ENCODE measurements around the gene PSMD13. TPM values are rescaled to one million over a fixed set of nuclear protein-coding genes. Genes with fewer than 3 reads are reported as not detected.

The PSMD13 gene
- total and polyA plus RNA-seq, 2 of the 13 experiments (the other 11 are each of a cell fraction or from before 2014, with no cell fraction given) = 83.0 to 117 TPM

DNA sequence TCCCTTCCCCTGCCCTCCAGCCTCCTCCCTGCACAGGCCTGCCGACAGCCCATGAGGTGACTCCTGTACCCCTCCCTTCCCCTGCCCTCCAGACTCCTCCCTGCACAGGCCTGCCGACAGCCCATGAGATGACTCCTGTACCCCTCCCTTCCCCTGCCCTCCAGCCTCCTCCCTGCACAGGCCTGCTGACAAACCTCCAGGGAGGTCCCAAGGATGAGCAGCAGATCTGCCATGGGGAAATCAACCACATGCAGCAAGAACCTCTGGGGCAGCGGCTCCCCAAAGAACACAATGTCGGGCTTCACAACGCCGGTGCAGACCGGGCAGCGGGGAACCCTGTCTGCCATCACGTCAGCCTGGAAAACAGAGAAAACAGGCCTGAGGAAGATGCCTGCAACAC lies 12.9 kb upstream of the PSMD13 start:
- BruUV-seq (replicated peaks) = no TSS peak
- ATAC-seq (no peak), FAIRE-seq (no peak), DNase-seq (ENCODE audit: low spot score) (no peak)
- Histone ChIP-seq H3K36me3 (replicated peaks in 1 of 2; ENCODE audit: control insufficient read depth in 1 of 2, insufficient read depth in 2 of 2, low read length in 2 of 2) (peaks cover 3 to 8% of the 10 kb centered on the region in 2 experiments; a peak in 3 of 5 replicates), H3K4me3 (replicated peaks in 1 of 3; ENCODE audit: insufficient read depth in 1 of 3, low read depth in 2 of 3, low read length in 3 of 3) (no peak overlapping the region), H3K79me2 (ENCODE audit: insufficient read depth, low read length) (no peaks in the 10 kb centered on the region), H2AFZ (ENCODE audit: low read length) (no peak overlapping the region), H3K4me2 (ENCODE audit: low read depth, low read length) (no peak overlapping the region), H4K20me1 (ENCODE audit: insufficient read depth, low read length) (no peaks in the 10 kb centered on the region), H3K27me3 (ENCODE audit: control insufficient read depth in 1 of 2, insufficient read depth in 2 of 2, low read length in 2 of 2) (no peaks in the 10 kb centered on the region; a peak in 1 of 5 replicates), H3K27ac (ENCODE audit: extremely low read length, insufficient read depth, low read length) (no peak overlapping the region), H3K9me3 (ENCODE audit: low read length) (no peaks in the 10 kb centered on the region), H3K4me1 (ENCODE audit: insufficient read depth, low read length) (no peaks in the 10 kb centered on the region), H3K9ac (ENCODE audit: insufficient read depth, low read depth, low read length) (no peak overlapping the region)
- intact Hi-C loops (cut with micrococcal nuclease; ENCODE audit: unreplicated experiment) (no loop called here), in situ Hi-C loops (cut with HindIII; ENCODE audit: extremely low pct_ligation_motif_present, low pct_unique_long_range_greater_than_20kb) (no loop called here)
- 98% methylated on average over 9 of the region's 9 CpGs for WGBS (ENCODE audit: low lambda C conversion rate)
- CTCF ChIA-PET (ENCODE audit: low intra/inter-chr PET ratio, low total read pairs) = no interaction called here
- TF ChIP-seq ZBTB21 (CRISPR knock-in tag; IDR thresholded peaks at IDR 0.05) (no peak), FOXO1 (CRISPR knock-in tag; IDR thresholded peaks at IDR 0.05) (no peak), ZBTB38 (CRISPR knock-in tag; IDR thresholded peaks at IDR 0.05) (no peak), MTF1 (CRISPR knock-in tag; IDR thresholded peaks at IDR 0.05) (no peak), ZNF256 (CRISPR knock-in tag; conservative IDR thresholded peaks at IDR 0.05) (no peak), GFI1 (CRISPR knock-in tag; IDR thresholded peaks at IDR 0.05; ENCODE audit: borderline replicate concordance) (no peak), MIER2 (CRISPR knock-in tag; IDR thresholded peaks at IDR 0.05) (no peak), MEIS1 (CRISPR knock-in tag; IDR thresholded peaks at IDR 0.05; ENCODE audit: borderline replicate concordance) (no peak), NFE2 (CRISPR knock-in tag; IDR thresholded peaks at IDR 0.05) (no peak), ZNF761 (CRISPR knock-in tag; conservative IDR thresholded peaks at IDR 0.05) (no peak), RFX3 (CRISPR knock-in tag; IDR thresholded peaks at IDR 0.05) (no peak), MED13 (CRISPR knock-in tag; IDR thresholded peaks at IDR 0.05) (no peak), FIP1L1 (IDR thresholded peaks at IDR 0.05; ENCODE audit: borderline replicate concordance, insufficient read depth, low read depth, low read length) (no peak)
- TF ChIP-seq, protein P1, sequence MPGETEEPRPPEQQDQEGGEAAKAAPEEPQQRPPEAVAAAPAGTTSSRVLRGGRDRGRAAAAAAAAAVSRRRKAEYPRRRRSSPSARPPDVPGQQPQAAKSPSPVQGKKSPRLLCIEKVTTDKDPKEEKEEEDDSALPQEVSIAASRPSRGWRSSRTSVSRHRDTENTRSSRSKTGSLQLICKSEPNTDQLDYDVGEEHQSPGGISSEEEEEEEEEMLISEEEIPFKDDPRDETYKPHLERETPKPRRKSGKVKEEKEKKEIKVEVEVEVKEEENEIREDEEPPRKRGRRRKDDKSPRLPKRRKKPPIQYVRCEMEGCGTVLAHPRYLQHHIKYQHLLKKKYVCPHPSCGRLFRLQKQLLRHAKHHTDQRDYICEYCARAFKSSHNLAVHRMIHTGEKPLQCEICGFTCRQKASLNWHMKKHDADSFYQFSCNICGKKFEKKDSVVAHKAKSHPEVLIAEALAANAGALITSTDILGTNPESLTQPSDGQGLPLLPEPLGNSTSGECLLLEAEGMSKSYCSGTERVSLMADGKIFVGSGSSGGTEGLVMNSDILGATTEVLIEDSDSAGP (CRISPR knock-in tag; IDR thresholded peaks at IDR 0.05; ENCODE audit: borderline replicate concordance) = no peak
- TF ChIP-seq, protein P2, sequence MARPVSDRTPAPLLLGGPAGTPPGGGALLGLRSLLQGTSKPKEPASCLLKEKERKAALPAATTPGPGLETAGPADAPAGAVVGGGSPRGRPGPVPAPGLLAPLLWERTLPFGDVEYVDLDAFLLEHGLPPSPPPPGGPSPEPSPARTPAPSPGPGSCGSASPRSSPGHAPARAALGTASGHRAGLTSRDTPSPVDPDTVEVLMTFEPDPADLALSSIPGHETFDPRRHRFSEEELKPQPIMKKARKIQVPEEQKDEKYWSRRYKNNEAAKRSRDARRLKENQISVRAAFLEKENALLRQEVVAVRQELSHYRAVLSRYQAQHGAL (CRISPR knock-in tag; IDR thresholded peaks at IDR 0.05; ENCODE audit: not compliant biosample characterization) = no peak
- TF ChIP-seq, protein P3, sequence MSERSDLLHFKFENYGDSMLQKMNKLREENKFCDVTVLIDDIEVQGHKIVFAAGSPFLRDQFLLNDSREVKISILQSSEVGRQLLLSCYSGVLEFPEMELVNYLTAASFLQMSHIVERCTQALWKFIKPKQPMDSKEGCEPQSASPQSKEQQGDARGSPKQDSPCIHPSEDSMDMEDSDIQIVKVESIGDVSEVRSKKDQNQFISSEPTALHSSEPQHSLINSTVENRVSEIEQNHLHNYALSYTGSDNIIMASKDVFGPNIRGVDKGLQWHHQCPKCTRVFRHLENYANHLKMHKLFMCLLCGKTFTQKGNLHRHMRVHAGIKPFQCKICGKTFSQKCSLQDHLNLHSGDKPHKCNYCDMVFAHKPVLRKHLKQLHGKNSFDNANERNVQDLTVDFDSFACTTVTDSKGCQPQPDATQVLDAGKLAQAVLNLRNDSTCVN (CRISPR knock-in tag; IDR thresholded peaks at IDR 0.05; ENCODE audit: borderline replicate concordance) = no peak
- TF ChIP-seq, protein P4, sequence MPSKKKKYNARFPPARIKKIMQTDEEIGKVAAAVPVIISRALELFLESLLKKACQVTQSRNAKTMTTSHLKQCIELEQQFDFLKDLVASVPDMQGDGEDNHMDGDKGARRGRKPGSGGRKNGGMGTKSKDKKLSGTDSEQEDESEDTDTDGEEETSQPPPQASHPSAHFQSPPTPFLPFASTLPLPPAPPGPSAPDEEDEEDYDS (CRISPR knock-in tag; IDR thresholded peaks at IDR 0.05) = no peak
- TF ChIP-seq, protein P5, sequence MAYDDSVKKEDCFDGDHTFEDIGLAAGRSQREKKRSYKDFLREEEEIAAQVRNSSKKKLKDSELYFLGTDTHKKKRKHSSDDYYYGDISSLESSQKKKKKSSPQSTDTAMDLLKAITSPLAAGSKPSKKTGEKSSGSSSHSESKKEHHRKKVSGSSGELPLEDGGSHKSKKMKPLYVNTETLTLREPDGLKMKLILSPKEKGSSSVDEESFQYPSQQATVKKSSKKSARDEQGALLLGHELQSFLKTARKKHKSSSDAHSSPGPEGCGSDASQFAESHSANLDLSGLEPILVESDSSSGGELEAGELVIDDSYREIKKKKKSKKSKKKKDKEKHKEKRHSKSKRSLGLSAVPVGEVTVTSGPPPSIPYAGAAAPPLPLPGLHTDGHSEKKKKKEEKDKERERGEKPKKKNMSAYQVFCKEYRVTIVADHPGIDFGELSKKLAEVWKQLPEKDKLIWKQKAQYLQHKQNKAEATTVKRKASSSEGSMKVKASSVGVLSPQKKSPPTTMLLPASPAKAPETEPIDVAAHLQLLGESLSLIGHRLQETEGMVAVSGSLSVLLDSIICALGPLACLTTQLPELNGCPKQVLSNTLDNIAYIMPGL (CRISPR knock-in tag; IDR thresholded peaks at IDR 0.05; ENCODE audit: borderline replicate concordance in 1 of 2, low read depth in 1 of 2) = no peak
- TF ChIP-seq, protein P6, sequence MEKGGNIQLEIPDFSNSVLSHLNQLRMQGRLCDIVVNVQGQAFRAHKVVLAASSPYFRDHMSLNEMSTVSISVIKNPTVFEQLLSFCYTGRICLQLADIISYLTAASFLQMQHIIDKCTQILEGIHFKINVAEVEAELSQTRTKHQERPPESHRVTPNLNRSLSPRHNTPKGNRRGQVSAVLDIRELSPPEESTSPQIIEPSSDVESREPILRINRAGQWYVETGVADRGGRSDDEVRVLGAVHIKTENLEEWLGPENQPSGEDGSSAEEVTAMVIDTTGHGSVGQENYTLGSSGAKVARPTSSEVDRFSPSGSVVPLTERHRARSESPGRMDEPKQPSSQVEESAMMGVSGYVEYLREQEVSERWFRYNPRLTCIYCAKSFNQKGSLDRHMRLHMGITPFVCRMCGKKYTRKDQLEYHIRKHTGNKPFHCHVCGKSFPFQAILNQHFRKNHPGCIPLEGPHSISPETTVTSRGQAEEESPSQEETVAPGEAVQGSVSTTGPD (CRISPR knock-in tag; IDR thresholded peaks at IDR 0.05) = no peak
- POLR2A ChIA-PET = no interaction called here

Data from HepG2 (cell line).